ENCODE results near the gene CBFB.
"Not testable (repeated sequence)": the region's sequence is repeated elsewhere in the genome, so short reads cannot be mapped to it uniquely, and the experiment has no call there.

CBFB gene

GRCh38 chr16:67116388-67117311, 87.7 kb downstream of the CBFB start:
- Histone ChIP-seq H3K4me1 (peaks cover 16% of the 10 kb centered on the region), H4K20me1 (peaks cover 72% of the 10 kb centered on the region), H3K27me3 (no peaks in the 10 kb centered on the region), H3K27ac (no peak overlapping the region), H3K36me3 (peaks cover 83% of the 10 kb centered on the region), H3K9ac (no peak overlapping the region), H3K4me3 (no peak overlapping the region), H3K9me3 (no peaks in the 10 kb centered on the region), H3K4me2 (no peak overlapping the region)
- no peak for TF ChIP-seq Cebpa-rat (IDR thresholded peaks at IDR 0.05)

GRCh38 chr16:67117716-67118115, 88.8 kb downstream of the CBFB start:
- no peak for TF ChIP-seq Cebpa-rat (IDR thresholded peaks at IDR 0.05)
- Histone ChIP-seq H4K20me1 (peaks cover 61% of the 10 kb centered on the region), H3K9me3 (no peaks in the 10 kb centered on the region)

GRCh38 chr16:67120025-67120424, 91.1 kb downstream of the CBFB start:
- no peak for TF ChIP-seq Cebpa-rat (IDR thresholded peaks at IDR 0.05)
- no peaks in the 10 kb centered on the region for H3K27me3 ChIP-seq
- no peak overlapping the region for H3K27ac ChIP-seq
- no peak overlapping the region for H3K4me2 ChIP-seq
- no peak overlapping the region for H3K9ac ChIP-seq
- peaks cover 49% of the 10 kb centered on the region for H4K20me1 ChIP-seq
- H3K9me3 ChIP-seq = no peaks in the 10 kb centered on the region
- peaks cover 8% of the 10 kb centered on the region for H3K4me1 ChIP-seq
- H3K36me3 ChIP-seq = peaks cover 92% of the 10 kb centered on the region
- H3K4me3 ChIP-seq = no peak overlapping the region

More at GRCh38 chr16:67117716-67118115, 88.8 kb downstream of the CBFB start:
- peaks cover 9% of the 10 kb centered on the region for H3K4me1 ChIP-seq
- no peak overlapping the region for H3K9ac ChIP-seq
- no peaks in the 10 kb centered on the region for H3K27me3 ChIP-seq
- H3K4me3 ChIP-seq = no peak overlapping the region
- no peak overlapping the region for H3K27ac ChIP-seq
- H3K36me3 ChIP-seq = peaks cover 87% of the 10 kb centered on the region
- no peak overlapping the region for H3K4me2 ChIP-seq

- not testable (repeated sequence) for H3K27me3 ChIP-seq, H3K4me2 ChIP-seq, H3K4me1 ChIP-seq, H3K9me3 ChIP-seq, H3K9ac ChIP-seq, H3K27ac ChIP-seq, H3K4me3 ChIP-seq
- peaks cover 36% of the 10 kb centered on the region for H4K20me1 ChIP-seq
- peaks cover 93% of the 10 kb centered on the region for H3K36me3 ChIP-seq
Measured at GRCh38 chr16:67122799-67123198, 93.8 kb downstream of the CBFB start.

- no peak overlapping the region for H3K27ac ChIP-seq
- H3K36me3 ChIP-seq = peaks cover 95% of the 10 kb centered on the region
- H3K4me1 ChIP-seq = no peaks in the 10 kb centered on the region
- no peaks in the 10 kb centered on the region for H3K9me3 ChIP-seq
- H3K27me3 ChIP-seq = no peaks in the 10 kb centered on the region
- H3K9ac ChIP-seq = no peak overlapping the region
- H3K4me3 ChIP-seq = no peak overlapping the region
- TF ChIP-seq Cebpa-rat (IDR thresholded peaks at IDR 0.05) = no peak
- no peak overlapping the region for H3K4me2 ChIP-seq
- peaks cover 31% of the 10 kb centered on the region for H4K20me1 ChIP-seq
Measured at GRCh38 chr16:67128417-67128816, 99.5 kb downstream of the CBFB start.

- H3K27me3 ChIP-seq = no peaks in the 10 kb centered on the region
- H3K27ac ChIP-seq = no peak overlapping the region
- no peak overlapping the region for H3K4me2 ChIP-seq
- peaks cover 31% of the 10 kb centered on the region for H4K20me1 ChIP-seq
- no peak overlapping the region for H3K9ac ChIP-seq
- H3K36me3 ChIP-seq = peaks cover 95% of the 10 kb centered on the region
- H3K4me1 ChIP-seq = no peaks in the 10 kb centered on the region
- TF ChIP-seq Cebpa-rat (IDR thresholded peaks at IDR 0.05) = no peak
- H3K4me3 ChIP-seq = no peak overlapping the region
- H3K9me3 ChIP-seq = no peaks in the 10 kb centered on the region
Measured at GRCh38 chr16:67128887-67129286, 99.9 kb downstream of the CBFB start.

- H3K4me1 ChIP-seq = no peaks in the 10 kb centered on the region
- no peaks in the 10 kb centered on the region for H3K27me3 ChIP-seq
- no peaks in the 10 kb centered on the region for H3K9me3 ChIP-seq
- no peak overlapping the region for H3K4me2 ChIP-seq
- H3K36me3 ChIP-seq = peaks cover 95% of the 10 kb centered on the region
- H4K20me1 ChIP-seq = peaks cover 27% of the 10 kb centered on the region
- TF ChIP-seq Cebpa-rat (IDR thresholded peaks at IDR 0.05) = no peak
- no peak overlapping the region for H3K9ac ChIP-seq
- H3K4me3 ChIP-seq = no peak overlapping the region
- no peak overlapping the region for H3K27ac ChIP-seq
Measured at GRCh38 chr16:67129422-67129821, 100.5 kb downstream of the CBFB start.

- Histone ChIP-seq H3K4me2 (no peak overlapping the region), H3K9ac (no peak overlapping the region), H3K4me1 (no peaks in the 10 kb centered on the region), H3K4me3 (no peak overlapping the region), H3K27ac (no peak overlapping the region), H3K27me3 (no peaks in the 10 kb centered on the region), H3K9me3 (no peaks in the 10 kb centered on the region), H4K20me1 (no peaks in the 10 kb centered on the region), H3K36me3 (peaks cover 100% of the 10 kb centered on the region)
- no peak for TF ChIP-seq Cebpa-rat (IDR thresholded peaks at IDR 0.05)
Measured at GRCh38 chr16:67137605-67138004, 108.7 kb downstream of the CBFB start.

GRCh38 chr16:67141391-67141790, 112.4 kb downstream of the CBFB start:
- no peaks in the 10 kb centered on the region for H3K9me3 ChIP-seq
- no peak overlapping the region for H3K4me2 ChIP-seq
- H3K27me3 ChIP-seq = no peaks in the 10 kb centered on the region
- peaks cover 100% of the 10 kb centered on the region for H3K36me3 ChIP-seq
- H3K9ac ChIP-seq = no peak overlapping the region
- H4K20me1 ChIP-seq = peaks cover 20% of the 10 kb centered on the region; the same call in 1 of the 2 replicates
- no peak overlapping the region for H3K4me3 ChIP-seq
- no peak overlapping the region for H3K27ac ChIP-seq
- H3K4me1 ChIP-seq = no peaks in the 10 kb centered on the region
- no peak for TF ChIP-seq Cebpa-rat (IDR thresholded peaks at IDR 0.05)

GRCh38 chr16:67142342-67142741, 113.4 kb downstream of the CBFB start:
- H3K4me1 ChIP-seq = no peaks in the 10 kb centered on the region
- peaks cover 29% of the 10 kb centered on the region for H4K20me1 ChIP-seq
- H3K4me2 ChIP-seq = no peak overlapping the region
- no peak overlapping the region for H3K27ac ChIP-seq
- no peak overlapping the region for H3K9ac ChIP-seq
- no peaks in the 10 kb centered on the region for H3K9me3 ChIP-seq
- no peak for TF ChIP-seq Cebpa-rat (IDR thresholded peaks at IDR 0.05)
- H3K4me3 ChIP-seq = no peak overlapping the region
- H3K27me3 ChIP-seq = no peaks in the 10 kb centered on the region
- H3K36me3 ChIP-seq = peaks cover 100% of the 10 kb centered on the region

All from BLaER1 (cell line).